NOMO-1 (cell line): ENCODE measurements around the gene MUC5B.

Source experiments
- DNase-seq, 2 experiments: peaks; one replicate each; lab custom pipeline; 2025; ENCODE audit not compliant: unreplicated experiment in 2 of 2; lab: John Stamatoyannopoulos, UW

The MUC5B gene

GRCh38 chr11:1278766-1279673 is 56.2 kb downstream of the MUC5B start:
- no peak for DNase-seq

GRCh38 chr11:1279674-1280055 is 56.8 kb downstream of the MUC5B start:
- no peak for DNase-seq

GRCh38 chr11:1280116-1281035 is 57.5 kb downstream of the MUC5B start:
- DNase-seq = no peak

GRCh38 chr11:1281326-1281973 is 58.6 kb downstream of the MUC5B start:
- DNase-seq = no peak

GRCh38 chr11:1281974-1282365 is 59.1 kb downstream of the MUC5B start:
- DNase-seq = no peak

- DNase-seq = no peak
These were observed 60.2 kb downstream of the MUC5B start for GRCh38 chr11:1283091-1283511.

- no peak for DNase-seq
These were observed 61.0 kb downstream of the MUC5B start for GRCh38 chr11:1283906-1284305.

GRCh38 chr11:1285316-1285744 is 62.5 kb downstream of the MUC5B start:
- DNase-seq = no peak

- DNase-seq = no peak
These were observed 63.0 kb downstream of the MUC5B start for GRCh38 chr11:1285876-1286275.

- no peak for DNase-seq
These were observed 65.1 kb downstream of the MUC5B start for GRCh38 chr11:1287928-1288327.

GRCh38 chr11:1288426-1289151 is 65.7 kb downstream of the MUC5B start:
- DNase-seq = no peak

GRCh38 chr11:1289211-1289935 is 66.5 kb downstream of the MUC5B start:
- no peak for DNase-seq

GRCh38 chr11:1290052-1291040 is 67.5 kb downstream of the MUC5B start:
- DNase-seq = no peak

- no peak for DNase-seq
These were observed 68.6 kb downstream of the MUC5B start for GRCh38 chr11:1291295-1292017.

GRCh38 chr11:1292018-1292643 is 69.3 kb downstream of the MUC5B start:
- no peak for DNase-seq

- no peak for DNase-seq
These were observed 70.1 kb downstream of the MUC5B start for GRCh38 chr11:1292644-1293618.
